CD4-positive, alpha-beta T cell treated with Interleukin-1 beta for 1 hour (primary cell): ENCODE data around the gene SH3PXD2A.

Experiments used
- DNase-seq, 2 donors: peaks; one replicate each; pipeline ENCODE4 v3.0.0-alpha.2; 2020 to 2022

Gene SH3PXD2A

DNA sequence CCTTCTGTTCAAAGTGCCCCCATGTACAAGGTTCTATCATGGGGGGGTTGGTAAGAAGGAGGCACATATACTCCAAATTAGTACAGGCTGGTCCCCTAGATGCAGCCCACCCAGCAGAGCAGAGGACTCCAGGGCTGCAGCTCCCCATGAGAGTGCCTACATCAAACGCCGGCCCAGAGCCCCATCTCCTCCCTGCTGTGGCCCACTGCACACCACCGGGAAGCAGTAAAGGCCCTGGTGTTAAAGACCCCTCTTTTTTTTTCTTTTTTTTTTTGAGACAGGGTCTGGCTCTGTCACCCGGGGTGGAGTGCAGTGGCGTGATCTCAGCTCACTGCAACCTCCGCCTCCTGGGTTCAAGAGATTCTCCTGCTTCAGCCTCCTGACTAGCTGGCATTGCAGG is 47.4 kb downstream of the SH3PXD2A start:
- DNase-seq, result no peak

GRCh38 chr10:103806395-103807187 is 48.8 kb downstream of the SH3PXD2A start:
- DNase-seq, result no peak

GRCh38 chr10:103805781-103806180 is 49.6 kb downstream of the SH3PXD2A start:
- DNase-seq, result no peak

DNA sequence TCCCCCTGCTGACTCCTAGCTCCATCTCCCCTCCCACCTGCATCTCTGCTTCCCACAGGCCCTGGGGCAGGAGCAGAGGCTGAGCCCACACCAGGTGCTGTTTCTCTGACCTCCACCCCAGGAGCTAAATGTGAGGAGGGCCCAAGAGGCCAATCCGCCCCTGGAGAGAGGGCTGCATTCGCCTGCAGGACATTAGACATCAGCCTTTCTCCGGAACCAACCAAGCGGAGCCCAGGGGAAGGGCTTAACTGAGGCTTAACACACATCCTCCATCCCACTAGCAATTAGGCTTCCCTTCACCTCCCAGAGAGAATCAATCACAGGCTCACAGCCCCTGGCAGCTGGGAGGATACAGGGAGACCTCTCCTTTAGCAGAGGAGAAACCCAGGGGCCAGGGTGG is 50.5 kb downstream of the SH3PXD2A start:
- no peak for DNase-seq

DNA sequence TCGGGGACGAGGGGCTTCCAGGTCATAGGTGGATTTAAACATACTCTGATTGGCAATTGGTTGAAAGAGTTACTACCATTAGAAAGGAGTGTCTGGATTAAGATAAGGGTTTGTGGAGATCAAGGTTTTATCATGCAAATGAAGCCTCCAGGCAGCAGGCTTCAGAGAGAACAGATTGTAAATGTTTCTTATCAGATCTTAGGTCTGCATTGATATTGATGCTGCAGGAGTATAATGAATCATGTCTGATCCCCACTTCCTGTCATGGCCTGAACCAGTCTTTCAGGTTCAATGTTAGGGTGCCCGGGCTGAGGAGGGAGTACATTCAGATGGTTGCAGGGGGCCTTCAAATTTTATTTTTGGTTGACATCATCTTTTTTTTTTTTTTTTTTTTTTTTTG is 51.4 kb downstream of the SH3PXD2A start:
- no peak for DNase-seq

DNA sequence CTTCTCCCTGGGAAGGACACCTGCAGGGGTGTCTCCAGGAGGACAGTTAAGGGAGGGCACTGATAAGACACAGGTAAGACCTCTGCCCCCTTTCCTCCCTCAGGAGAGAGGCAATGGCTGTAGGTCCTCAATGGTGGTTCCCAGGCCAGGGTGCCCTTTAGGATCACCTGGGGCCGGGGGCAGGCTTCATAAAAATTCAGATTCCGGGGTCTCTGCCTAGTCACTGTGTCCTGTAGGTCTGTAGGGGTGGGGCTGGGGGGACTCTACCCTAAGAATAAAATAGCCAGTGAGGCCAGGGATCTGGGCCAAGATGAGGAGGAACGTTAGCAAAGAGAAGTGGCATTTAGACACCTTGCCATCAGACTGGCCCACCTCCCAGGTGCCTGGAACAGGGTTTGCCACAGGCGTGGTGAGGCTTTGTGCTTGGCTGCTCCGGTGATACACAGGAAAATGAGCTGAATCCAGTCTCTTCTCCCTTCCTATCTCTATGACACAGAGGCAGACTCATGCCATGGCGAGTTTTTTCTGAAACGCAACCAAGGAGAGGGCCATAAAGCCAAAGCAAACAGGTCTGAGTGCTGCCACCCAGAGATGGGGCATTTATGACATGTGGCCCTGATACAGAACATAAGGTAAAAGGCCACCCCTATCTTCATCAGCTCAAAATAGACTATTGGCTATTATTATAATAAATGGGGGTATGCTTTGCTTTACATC is 52.6 kb downstream of the SH3PXD2A start:
- DNase-seq, result no peak

DNA sequence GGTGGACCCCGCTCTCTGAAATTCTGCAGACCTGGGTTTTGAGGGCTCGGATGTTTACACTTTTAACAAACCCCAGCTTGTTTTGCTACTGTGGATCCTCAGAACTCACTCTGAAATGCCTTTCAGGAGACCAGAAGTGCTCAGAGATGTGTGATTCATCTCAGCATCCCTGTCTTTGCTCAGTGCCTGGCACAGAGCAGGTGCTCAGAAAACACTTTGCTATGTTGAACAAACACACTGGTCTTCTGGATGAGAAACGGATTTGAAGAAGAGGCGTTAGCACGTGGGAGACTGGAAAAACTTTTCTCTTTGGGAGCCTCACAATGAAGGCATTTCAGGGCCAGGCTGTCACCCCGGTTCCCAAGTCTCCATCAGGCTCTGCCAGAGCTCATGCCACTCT is 53.3 kb downstream of the SH3PXD2A start:
- no peak for DNase-seq

DNA sequence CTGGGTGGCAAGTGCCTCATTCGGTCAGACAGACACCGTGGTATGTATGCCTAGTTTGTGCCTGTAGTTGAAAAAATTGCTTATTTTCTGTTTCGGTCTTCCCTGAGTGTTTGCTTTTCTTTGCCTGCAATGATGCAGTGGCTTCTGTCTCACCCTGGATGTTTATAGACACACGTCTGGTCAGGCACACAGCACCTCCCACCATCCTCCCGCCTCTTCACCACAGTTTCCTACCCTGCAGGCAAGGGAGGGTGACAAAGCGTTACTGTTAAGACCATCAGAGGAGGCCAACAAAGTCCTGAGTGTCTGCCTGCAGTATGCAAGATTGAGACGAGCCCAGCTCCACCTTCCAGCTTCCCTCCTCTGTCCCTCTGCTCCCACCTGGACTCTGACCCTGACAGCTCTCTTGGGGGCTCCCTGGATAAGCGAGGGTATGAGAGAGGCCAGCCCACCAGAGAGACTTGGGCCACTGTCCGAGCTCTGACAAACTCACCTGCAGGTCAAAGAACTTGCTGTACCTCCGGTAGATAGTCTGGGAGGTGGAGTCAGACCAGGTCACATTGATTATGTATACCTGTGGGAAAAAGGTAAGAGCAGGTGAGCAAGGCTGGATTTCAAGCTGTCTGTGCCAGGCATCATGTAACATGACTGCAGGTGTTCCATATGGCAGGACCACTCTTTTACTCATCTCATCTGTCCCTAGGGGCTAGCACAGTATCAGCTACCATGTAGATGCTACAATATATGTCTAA is 54.4 kb downstream of the SH3PXD2A start:
- peak; percentile 45 to 49 for DNase-seq

- no peak for DNase-seq
Observed at GRCh38 chr10:103800089-103800488, 55.3 kb downstream of the SH3PXD2A start.

DNA sequence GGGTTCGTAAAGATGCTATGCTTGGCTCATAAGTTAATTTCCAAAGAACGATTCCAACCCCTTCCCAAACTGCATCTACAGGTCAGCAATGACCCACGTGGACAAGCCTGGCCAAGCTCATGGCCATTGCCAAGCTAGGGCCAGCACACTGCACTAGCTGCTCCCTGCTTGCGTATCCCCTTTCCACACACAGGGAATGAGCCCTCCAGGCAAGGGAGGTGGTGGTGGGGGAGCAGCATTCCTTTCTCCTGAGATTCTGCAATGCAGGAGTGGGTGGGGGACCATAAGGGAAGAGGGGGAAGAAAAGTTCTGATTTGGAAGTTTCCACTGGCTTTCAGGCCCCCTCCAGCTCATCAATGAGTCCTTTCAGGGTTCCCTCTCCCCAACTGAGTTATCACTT is 56.0 kb downstream of the SH3PXD2A start:
- DNase-seq, result no peak

GRCh38 chr10:103798511-103798910 is 56.9 kb downstream of the SH3PXD2A start:
- no peak for DNase-seq

DNA sequence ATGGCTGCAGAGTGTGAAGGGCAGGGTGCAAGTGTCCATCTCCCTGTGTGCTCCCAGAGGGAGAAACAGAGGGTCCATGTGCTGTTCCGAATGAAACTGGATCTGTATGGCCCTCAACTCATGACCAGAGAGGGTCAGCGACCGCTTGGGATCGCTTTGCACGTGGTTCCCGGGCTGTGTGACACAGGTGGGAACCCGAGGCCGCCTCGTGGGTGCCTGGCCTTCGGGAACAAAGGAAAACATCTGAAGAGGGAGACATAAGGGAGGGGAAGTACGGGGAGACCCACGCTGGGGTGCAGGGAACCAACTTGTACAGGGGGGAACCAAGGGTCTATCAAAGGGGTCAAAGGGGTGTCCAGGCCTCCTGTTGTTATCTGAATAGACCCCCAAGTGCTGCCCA is 57.5 kb downstream of the SH3PXD2A start:
- DNase-seq, result no peak

GRCh38 chr10:103795634-103796270 is 59.6 kb downstream of the SH3PXD2A start:
- DNase-seq, result no peak

DNA sequence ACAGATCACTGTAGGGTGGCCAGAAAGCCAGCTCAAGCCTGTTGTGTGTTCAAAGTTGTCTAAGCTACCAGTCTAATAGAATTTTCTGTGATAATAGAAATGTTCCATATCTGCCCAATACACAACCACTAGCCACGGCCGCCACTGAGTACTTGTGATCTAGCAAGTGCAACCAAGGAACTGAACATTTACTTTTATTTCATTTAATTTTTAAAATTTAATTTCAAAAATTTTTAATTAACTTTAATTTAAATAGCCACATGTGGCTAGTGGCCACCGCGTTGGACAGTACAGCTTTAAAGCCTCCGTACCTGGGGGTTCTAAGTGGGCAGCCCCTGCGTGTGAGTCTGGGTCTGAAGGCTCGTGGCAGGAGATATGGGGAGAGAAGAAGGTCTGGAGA is 60.4 kb downstream of the SH3PXD2A start:
- DNase-seq, result no peak

DNA sequence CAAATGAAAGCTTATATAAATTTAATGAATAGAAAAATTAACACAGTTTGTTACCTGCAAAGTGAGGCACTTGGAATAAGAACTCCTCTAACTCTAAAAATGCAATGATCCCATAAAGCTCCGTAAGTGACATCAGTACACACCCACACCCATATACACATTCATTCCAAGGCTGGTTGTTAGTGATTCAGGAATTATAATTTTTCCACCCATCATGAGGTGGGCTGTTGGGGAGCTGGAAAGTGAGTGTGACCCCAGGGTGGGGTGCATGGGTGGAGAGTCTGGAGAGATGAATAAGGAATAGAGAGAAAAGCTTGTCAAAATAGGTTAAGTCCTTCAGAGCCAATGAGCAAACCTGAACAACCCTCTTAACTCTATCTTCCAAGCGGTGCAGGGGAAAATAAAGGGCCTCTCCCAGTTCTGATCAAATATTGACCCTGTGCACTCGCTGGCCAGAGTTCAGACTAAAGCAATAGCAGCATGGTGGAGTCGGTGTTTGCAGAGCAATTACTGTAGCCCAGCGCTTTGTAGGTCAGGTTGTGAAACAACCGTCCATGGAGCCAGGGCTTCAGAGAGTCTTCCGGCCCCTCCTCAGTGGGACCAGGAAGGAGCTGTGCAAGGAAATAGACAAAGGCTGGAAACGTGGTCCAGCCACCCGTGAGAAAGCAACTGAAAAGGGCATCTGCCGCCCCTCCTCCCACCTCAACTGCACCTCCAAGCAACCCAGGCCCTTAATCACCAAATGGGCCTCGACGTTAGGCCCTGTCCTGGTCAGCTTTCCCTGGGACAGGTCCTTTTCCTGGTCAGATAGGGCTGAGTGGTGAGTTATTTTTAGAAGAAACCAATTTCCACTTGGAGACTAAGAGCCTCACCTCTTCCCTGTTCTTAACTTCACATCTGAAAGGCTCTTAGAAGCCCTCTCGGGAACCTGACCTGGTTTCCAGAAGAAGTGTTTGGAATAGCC is 61.2 kb downstream of the SH3PXD2A start:
- no peak for DNase-seq

GRCh38 chr10:103793429-103793828 is 61.9 kb downstream of the SH3PXD2A start:
- DNase-seq, result no peak

DNA sequence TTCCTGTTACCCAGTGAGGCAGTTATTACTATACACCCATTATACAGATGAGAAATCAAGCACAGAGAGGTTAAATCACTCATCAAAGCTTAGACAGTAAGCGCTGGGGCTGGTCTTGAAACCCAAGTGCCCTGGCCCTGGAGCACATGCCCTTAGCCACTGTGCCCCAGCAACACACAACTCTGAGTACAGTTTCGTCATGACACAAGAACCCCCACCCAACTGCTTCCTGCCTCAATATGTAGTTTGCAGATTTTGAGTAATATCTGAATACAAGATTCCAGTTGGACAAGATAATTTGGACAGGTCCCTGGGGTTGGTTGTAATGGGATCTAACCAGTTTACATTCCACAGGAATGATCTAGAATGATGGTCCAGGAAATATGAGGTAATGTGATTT is 62.8 kb downstream of the SH3PXD2A start:
- DNase-seq, result no peak

DNA sequence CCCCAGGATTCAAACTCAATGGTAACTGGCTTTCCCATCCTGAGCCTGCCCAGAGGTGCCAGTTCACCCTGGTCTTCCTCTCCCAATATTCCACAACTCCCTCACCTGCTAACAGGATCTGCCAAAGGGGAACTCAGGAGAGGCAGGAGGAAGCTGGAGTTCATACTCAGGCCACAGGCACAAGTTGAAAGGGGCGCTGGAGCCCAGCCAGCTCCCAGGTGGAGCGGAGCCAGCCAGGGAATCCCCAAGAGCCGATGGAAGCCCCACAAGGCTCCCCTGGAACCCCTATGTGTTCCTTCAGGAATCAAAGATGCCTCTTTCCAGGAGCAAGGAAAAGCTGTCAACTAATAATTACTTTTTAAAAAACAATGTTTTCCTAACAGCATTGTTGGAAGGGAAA is 63.5 kb downstream of the SH3PXD2A start:
- no peak for DNase-seq

DNA sequence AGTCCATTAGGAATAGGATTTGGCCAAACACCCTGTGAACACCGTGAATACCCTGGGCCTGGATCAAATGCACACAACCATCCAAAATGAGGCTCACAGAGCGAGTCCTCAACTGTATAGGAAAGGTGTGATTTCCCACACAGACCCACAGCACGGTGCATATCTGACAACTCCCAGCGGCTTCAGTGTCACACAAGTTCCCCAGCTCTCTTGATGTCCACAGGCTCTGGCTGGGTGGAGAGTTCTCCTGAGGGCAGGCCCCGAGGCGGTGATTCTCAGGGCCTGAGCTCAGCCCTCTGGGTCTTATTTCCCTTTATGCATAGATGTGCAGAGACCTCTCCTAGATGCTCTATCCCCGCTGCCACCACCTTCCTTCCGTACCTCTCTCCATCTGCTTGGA is 64.1 kb downstream of the SH3PXD2A start:
- no peak for DNase-seq

- no peak for DNase-seq
Observed at GRCh38 chr10:103790580-103790979, 64.8 kb downstream of the SH3PXD2A start.

GRCh38 chr10:103789771-103790201 is 65.6 kb downstream of the SH3PXD2A start:
- DNase-seq, result no peak

- DNase-seq, result no peak
Observed at GRCh38 chr10:103789161-103789560, 66.2 kb downstream of the SH3PXD2A start.
